GM19468 (cell line): ENCODE data around the gene NME5.
"Not testable (repeated sequence)": the region's sequence is repeated elsewhere in the genome, so short reads cannot be mapped to it uniquely, and the experiment has no call there.

Source experiments
- ATAC-seq: cut with Tn5 transposase; IDR thresholded peaks from one replicate; pipeline ENCODE4 v1.9.1; 2021; ENCODE audit warnings: mild to moderate bottlenecking, moderate library complexity, moderate number of reproducible peaks; ENCODE audit not compliant: unreplicated experiment; ENCODE audit errors: extremely low read depth

The NME5 gene

DNA sequence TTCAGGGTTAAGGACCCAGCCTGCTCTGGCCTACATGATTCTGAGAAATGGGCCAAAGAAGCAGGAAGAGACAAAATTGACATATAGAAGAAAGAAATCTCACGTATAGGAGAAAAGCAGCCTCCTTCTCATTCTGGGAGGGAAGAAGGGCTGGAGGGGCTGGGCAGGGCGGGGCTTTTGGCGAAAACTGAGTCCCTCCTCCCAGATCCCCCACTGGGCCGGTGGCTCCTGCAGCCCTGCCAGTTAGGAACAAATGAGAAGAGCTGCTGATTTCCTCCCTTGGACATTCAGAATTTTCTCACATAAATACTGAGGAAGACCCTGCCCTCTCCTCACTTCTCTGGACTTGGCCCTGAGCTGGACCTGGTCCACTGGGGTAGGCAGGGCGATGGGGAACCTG, 55.5 kb downstream of the NME5 start, which contains the start of gene WNT8A:
Gene WNT8A (plus strand): TSS at position 332 of the 400 bp plus-strand sequence. CDS start 95 bp downstream, outside the sequence.
- no peak for ATAC-seq

DNA sequence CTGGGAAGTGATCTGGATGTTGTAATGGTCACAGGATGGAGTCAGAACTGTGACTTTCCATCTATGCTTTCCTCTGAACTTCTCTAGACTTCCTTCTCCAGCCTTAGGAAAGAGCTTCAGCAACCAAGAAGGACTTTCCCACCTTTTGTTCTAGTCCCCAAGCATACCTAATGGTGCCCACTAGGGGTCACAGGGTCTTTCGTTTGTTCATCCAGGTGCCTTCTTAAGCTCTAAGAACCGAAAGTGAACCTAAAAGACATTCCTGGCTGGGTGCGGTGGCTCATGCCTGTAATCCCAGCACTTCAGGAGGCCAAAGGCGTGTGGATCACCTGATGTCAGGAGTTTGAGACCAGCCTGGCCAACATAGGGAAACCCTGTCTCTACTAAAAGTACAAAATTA, 57.2 kb downstream of the NME5 start:
- no peak for ATAC-seq

DNA sequence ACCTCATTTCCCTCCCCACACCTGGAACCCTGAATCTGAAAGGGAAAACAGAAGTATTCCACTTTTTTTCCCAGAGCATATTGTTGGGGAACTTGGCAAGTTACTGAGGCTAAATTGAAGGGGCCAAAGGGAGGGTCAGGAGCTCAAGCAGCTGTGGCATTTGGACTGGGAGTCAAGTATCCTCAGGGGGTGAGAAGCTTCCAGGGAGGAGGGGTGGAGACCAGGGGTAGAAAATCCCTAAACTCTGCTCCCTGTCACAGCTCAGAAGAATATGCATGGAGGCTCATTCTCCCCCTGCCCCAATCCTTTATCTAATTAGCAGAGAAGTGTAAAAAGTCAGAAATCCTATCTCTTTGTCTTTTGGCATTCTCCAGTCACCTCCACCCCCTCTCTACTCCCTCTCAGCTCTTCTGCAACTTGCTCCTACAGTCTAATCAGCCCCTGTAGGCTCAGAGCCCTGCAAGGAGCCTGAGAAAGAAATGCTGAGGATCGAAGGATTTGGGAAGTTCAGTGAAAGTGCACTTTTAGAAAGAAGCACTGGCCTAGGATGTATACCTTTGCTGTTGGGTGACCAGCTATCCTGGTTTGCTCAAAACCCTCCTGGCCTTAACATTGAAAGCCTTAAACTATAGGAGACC, 61.1 kb downstream of the NME5 start:
- no peak for ATAC-seq

DNA sequence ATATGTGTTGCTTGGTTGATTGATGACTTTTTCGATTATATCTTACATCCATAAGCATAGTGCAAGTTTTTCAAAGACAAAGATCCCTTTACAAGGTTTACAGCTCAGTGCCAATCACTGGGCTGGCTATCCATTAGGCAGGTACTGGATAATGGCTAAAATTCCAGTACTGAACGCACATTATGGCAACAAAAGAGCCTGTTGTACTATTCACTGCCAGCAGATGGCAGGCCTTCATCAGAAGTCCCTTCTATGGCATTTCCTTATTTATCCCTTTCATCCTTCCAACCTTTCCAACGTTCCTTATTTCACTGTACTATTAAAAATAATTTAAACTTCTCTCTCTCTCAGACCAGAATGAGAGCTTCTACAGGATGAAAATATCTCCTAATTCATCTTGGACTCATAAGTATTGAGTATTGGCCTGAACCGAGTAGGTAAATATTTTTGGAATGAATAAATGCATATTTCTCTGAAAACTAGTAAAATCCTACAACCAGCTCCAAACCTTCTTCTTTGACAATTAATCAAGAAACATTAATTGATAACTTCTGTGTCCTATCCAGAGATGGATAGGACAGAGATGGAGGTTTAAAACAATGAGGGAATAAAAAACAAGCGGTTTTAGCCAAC, 62.0 kb downstream of the NME5 start:
- no peak for ATAC-seq

DNA sequence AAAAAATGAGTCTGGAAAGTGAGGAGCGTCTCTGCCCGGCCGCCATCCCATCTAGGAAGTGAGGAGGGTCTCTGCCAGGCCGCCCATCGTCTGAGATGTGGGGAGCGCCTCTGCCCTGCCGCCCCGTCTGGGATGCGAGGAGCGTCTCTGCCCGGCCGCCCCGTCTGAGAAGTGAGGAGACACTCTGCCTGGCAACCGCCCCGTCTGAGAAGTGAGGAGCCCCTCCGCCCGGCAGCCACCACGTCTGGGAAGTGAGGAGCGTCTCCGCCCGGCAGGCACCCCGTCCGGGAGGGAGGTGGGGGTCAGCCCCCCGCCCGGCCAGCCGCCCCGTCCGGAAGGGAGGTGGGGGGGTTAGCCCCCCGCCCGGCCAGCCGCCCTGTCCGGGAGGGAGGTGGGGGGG, 69.2 kb downstream of the NME5 start:
- not testable (repeated sequence) for ATAC-seq

DNA sequence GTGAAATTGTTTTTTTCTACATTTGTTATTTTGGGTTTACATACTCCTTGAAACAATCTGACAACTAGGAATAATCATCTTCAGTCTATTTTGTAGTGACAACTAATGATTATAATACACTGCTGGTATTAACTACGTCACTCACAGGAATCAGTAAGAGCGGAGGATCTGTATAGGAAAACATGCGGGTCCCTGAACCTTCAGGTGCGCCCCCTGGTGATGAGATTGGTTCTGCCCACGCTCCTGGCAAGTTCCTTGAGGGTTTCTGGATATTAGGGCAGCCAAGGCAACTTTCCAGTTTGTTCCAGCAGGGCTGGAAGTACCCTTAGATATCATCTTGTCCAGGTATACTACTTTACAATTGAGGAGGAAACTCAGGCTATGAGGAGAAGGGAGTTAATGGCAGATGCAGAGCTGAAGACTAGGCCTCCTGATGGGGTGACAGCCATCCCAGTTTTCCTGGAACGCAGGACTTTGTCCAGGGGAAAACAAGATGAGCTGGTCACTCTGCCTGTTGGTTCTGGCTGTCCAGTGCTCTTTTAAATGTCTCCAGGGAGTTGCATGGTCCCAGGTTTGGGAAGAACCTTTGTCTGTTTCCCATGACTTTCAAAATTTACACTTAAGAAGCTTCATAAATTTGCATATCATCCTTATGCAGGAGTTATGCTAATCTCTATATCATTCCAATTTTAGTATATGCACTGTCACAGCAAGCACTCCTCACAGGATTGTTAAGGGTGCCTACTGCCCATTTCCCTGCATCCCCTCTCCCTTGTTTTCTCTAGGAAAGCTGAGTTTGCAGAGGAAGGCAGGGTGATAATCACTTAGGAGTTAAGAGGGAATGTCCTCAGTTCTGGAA, 70.3 kb downstream of the NME5 start:
- no peak for ATAC-seq

DNA sequence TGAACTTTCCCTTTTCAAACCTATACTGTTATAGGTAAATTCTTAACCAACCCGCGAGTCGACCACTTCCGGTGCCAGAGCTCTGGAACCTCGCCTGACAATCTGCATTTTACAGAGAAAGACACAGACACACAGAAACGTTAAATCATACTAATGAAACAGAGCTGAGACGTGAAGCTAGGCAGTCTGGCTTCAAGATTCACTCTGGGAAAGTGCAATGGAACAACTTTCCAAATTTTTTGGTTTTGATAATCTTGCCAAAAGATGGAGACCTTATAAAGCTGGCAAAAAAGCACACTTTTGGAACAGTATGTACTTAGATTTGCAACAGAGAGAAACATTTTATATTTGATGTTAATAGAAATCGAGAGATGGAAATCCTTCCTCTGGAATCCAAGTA, 71.3 kb downstream of the NME5 start:
- no peak for ATAC-seq
